RWPE1 (cell line): ENCODE measurements around the gene CALHM2.

Experiments used
- CTCF ChIA-PET: fragments of 350-600 bp; sonication (Branson Sonifier 250); formaldehyde crosslinking; extraction: SDS; loops from one replicate; lab custom pipeline; 2021; lab: Yijun Ruan, JAX
- POLR2A ChIA-PET: fragments of 400-600 bp; formaldehyde crosslinking; extraction: SDS; loops from one replicate; lab custom pipeline; 2020; ENCODE audit warnings: antibody characterized with exemption; ENCODE audit not compliant: low non-redundant PET; lab: Yijun Ruan, JAX
- DNase-seq: peaks from one replicate; pipeline ENCODE4 v3.0.0; 2012; ENCODE audit warnings: low spot score
- H3K27ac ChIP-seq: fragments of 450-650 bp; 2 replicates; pipeline ENCODE4 v1.5.1; 2017
- TF ChIP-seq, protein P1 (sequence below): fragments of 450-650 bp; conservative IDR thresholded peaks from 2 replicates; pipeline ENCODE4 v1.5.1; 2017; ENCODE audit warnings: low read depth, mild to moderate bottlenecking

CALHM2 gene

DNA sequence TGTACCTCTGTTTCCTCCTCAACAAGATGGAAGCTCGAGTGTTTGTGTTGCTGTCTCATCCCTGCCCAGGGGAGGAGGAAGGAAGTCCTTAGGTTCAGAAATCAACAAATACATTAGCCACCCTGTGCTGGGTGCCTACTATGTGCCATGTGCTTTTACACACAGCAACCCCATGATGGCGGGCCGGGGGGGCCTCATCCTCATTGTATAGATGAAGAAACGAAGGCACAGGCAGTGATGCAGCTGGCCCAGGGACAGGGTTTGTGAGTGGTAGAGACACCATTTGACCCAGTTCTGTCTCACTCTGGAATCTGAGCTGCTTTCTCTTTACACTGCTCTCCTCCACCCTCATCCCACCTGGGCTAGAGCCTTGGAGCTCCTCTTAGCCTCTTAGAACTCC, 1.9 kb upstream of the CALHM2 start:
- TF ChIP-seq, protein P1, sequence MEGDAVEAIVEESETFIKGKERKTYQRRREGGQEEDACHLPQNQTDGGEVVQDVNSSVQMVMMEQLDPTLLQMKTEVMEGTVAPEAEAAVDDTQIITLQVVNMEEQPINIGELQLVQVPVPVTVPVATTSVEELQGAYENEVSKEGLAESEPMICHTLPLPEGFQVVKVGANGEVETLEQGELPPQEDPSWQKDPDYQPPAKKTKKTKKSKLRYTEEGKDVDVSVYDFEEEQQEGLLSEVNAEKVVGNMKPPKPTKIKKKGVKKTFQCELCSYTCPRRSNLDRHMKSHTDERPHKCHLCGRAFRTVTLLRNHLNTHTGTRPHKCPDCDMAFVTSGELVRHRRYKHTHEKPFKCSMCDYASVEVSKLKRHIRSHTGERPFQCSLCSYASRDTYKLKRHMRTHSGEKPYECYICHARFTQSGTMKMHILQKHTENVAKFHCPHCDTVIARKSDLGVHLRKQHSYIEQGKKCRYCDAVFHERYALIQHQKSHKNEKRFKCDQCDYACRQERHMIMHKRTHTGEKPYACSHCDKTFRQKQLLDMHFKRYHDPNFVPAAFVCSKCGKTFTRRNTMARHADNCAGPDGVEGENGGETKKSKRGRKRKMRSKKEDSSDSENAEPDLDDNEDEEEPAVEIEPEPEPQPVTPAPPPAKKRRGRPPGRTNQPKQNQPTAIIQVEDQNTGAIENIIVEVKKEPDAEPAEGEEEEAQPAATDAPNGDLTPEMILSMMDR, result no peak
- ChIA-PET POLR2A (interaction anchor here (0.6 kb wide), 1 partner anchor 9 kb away, joined by 3 read pairs; no protein-coding TSS in a partner anchor), CTCF (interaction anchor here (1.8 kb wide), 1 partner anchor 31 kb away, joined by 6 read pairs; no protein-coding TSS in a partner anchor)
- no peak for DNase-seq
- H3K27ac ChIP-seq, result no peak overlapping the region

DNA sequence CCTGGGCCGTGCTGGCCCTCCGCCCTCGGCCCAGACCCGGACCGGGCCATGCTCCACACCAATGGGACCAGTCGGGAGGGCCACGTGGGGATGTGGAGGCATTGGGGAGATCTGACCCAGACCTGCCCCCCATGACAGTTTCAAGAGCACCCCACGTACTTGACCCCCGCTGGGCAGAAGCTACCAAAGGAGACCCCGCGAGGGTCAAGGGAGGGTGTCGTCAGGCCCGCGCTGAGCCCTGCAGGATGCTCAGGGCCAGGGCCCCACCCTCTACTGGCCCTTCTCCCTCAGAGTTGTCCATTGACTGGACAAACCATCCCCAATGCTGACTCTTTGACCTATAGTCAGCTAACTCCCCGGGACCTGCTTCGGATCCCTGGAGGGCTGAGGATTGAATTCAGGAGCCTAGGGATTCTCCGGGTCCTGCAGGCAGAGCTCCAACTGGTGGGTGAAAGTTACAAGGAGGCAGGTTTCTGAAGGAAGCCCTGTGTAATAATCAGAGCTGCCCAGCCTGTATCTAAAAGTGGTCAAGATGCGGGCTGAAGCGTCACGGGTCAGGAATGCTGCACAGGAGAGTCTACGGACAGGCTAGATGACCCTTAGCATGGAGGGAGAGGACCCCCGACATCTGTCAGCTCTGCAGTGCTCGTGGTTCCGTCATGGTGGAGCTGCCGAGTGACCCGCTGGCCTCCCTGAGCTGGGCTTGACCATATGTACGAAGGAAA, 498 bp upstream of the CALHM2 start:
- DNase-seq, result no peak
- CTCF ChIA-PET, result interaction anchor here (0.6 to 1.8 kb wide), 2 partner anchors 32 to 560 kb away, joined by 4 to 6 read pairs; no protein-coding TSS in a partner anchor
- H3K27ac ChIP-seq, result peak overlapping the region; percentile 69
- POLR2A ChIA-PET, result no interaction called here
- TF ChIP-seq, protein P1, result no peak

DNA sequence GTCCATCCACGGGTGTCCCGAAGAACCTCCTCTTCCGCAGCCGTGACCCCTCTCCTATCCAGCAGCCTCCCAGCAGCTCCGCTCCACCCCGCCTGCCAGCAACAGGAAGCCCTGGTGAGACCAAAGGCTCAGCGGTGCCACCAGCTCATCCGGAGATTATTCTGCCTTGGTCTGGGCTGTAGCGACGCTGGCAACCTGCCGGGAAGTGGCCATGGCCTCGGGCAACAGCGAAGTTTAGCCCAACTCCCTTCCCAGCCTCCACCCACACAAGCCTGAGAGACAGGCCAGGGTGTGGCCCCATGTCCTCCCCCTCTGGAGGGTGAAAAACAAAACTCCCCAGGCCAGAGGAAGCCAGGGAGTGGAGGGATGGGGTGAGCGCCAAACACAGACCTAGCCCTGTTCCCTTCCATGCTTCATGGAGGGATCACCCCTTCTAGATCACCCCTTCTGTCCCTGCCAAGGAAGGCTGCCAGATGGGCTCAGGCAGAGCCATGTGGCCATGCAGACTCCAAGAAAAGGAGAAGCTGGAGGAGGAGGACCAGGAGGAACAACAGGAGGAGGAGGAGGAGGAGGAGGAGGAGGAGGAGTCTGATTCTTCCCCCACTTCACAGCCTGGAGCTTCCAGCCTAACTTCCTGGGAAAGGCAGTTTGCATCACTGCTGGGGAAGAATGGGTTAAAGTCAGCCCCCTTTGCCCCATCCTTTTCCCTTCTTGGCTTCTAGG, 918 bp downstream of the CALHM2 start:
- H3K27ac ChIP-seq, result peak overlapping the region; percentile 69
- TF ChIP-seq, protein P1, result no peak
- ChIA-PET POLR2A (no interaction called here), CTCF (interaction anchor here (0.6 to 0.8 kb wide), 2 partner anchors 92 to 604 kb away, joined by 3 to 5 read pairs; no protein-coding TSS in a partner anchor)
- DNase-seq, result peak; percentile 78

DNA sequence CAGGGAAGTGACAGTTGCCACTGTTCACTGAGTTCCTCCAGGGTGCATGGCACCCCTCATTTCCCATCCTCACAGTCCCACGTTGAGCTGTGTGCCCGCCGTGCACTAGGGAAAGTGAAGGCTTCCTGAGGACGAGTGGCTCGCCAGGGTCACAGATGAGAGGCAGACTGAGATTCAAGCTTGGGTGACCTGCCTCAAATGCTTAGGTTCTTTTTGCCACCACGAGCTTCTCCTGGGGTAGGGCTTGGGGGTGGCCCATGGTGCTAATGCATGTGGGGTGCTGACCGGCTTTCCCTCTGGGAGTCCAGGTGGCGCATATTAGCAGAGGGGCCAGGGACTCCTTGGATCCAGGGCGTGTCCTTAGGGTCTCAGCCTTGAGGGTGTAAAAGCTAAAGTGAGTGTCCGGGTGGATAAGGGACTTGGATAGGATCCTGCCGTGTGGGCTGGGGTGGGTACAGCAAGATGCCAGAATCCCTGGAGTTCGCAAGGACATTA, 1.9 kb downstream of the CALHM2 start:
- DNase-seq, result no peak
- CTCF ChIA-PET, result no interaction called here
- POLR2A ChIA-PET, result no interaction called here
- H3K27ac ChIP-seq, result peak overlapping the region; percentile 69
- TF ChIP-seq, protein P1, result no peak

DNA sequence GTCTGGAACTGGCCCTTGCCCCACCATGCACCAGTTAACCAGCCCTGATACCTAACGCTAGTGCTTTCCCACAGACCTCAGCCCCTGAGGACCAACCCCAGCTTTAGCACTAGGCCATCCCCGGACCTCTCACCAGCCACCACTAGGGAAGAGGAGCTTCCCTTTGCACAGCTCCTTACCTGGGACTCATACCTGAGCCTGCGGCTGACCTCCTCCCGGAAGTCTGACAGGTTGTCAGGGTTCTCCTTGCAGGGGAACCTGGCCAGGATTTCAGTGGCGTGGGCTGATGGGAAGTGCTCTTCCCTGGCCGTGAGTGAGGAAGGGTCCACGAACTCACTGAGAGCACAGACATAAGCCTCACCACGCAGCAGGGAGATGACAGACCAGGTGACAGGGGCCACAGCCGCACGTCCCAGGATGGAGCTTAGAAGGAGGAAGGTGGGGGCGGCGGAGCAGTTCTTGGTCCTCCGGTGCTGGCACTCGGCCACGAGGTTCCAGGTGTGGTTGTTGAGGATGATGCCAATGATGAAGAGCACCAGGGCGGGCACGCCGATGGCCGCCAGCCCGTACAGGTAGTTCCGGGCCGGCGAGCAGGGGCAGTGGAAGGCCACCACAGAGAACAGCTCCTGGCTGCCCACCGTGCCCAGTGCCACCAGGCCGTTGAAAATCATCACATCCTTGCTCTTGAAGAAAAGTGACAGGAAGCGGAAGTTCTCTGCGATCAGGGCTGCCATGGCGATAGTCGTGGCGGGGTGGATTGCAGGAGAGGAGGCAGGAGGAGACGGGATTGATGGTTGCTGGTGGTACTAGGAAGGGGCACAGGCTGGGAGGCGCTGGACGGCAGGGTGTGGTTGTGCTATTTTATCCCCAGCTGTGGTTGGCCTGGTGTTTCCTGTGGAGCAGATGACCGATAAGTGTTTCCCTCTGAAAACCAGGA, 2.7 kb downstream of the CALHM2 start:
- ChIA-PET CTCF (interaction anchor here (0.6 to 2.5 kb wide), 2 partner anchors 34 to 36 kb away, joined by 4 to 11 read pairs; no protein-coding TSS in a partner anchor), POLR2A (no interaction called here)
- DNase-seq, result no peak
- TF ChIP-seq, protein P1, result no peak
- H3K27ac ChIP-seq, result peak overlapping the region; percentile 69
